Astrocyte of the hippocampus (primary cell): Measurements from ENCODE around the gene SURF2.
A peak's percentile ranks its signal among the peaks of the same experiment; 100 is the strongest.
"Not testable (repeated sequence)": the region's sequence is repeated elsewhere in the genome, so short reads cannot be mapped to it uniquely, and the experiment has no call there.

Experiments used
- DNase-seq: peaks from one replicate; pipeline ENCODE4 v3.0.0; 2011; ENCODE audit warnings: low read depth, low spot score

Gene SURF2

GRCh38 chr9:133356391-133357091 is at the start of gene SURF2, which contains the start of gene SURF1:
Gene SURF2, plus strand, starts transcription at chr9:133356550. Its CDS starts 43 bp downstream, at chr9:133356593.
Gene SURF1, minus strand, starts transcription at chr9:133356487. Its CDS starts 34 bp downstream, at chr9:133356453.
- DNase-seq = peak; percentile 93

- no peak for DNase-seq
These were observed 49.0 kb upstream of the SURF2 start for GRCh38 chr9:133307301-133307700.

GRCh38 chr9:133309608-133310007 is 46.7 kb upstream of the SURF2 start:
- DNase-seq = no peak

- no peak for DNase-seq
These were observed 40.4 kb upstream of the SURF2 start for GRCh38 chr9:133315997-133316396.

- DNase-seq = not testable (repeated sequence)
These were observed 38.8 kb upstream of the SURF2 start for GRCh38 chr9:133317551-133317950.

GRCh38 chr9:133320421-133320881 is 35.9 kb upstream of the SURF2 start:
- DNase-seq = no peak

GRCh38 chr9:133321411-133321935 is 34.9 kb upstream of the SURF2 start:
- no peak for DNase-seq

GRCh38 chr9:133322701-133323100 is 33.6 kb upstream of the SURF2 start:
- no peak for DNase-seq

- no peak for DNase-seq
These were observed 33.1 kb upstream of the SURF2 start for GRCh38 chr9:133323211-133323610.

GRCh38 chr9:133323991-133324703 is 32.2 kb upstream of the SURF2 start:
- no peak for DNase-seq

- DNase-seq = not testable (repeated sequence)
These were observed 29.3 kb upstream of the SURF2 start for GRCh38 chr9:133327021-133327420.

GRCh38 chr9:133327834-133328484 is 28.4 kb upstream of the SURF2 start:
- no peak for DNase-seq

GRCh38 chr9:133329306-133330156 is 26.8 kb upstream of the SURF2 start:
- peak; percentile 46 for DNase-seq

- no peak for DNase-seq
These were observed 25.1 kb upstream of the SURF2 start for GRCh38 chr9:133331221-133331620.

- no peak for DNase-seq
These were observed 24.5 kb upstream of the SURF2 start for GRCh38 chr9:133331641-133332380.

- DNase-seq = no peak
These were observed 24.0 kb upstream of the SURF2 start for GRCh38 chr9:133332381-133332730.

- DNase-seq = no peak
These were observed 23.3 kb upstream of the SURF2 start for GRCh38 chr9:133333011-133333410.

GRCh38 chr9:133333566-133333965 is 22.8 kb upstream of the SURF2 start:
- DNase-seq = no peak

- DNase-seq = no peak
These were observed 22.2 kb upstream of the SURF2 start for GRCh38 chr9:133334161-133334560.

- not testable (repeated sequence) for DNase-seq
These were observed 21.5 kb upstream of the SURF2 start for GRCh38 chr9:133334888-133335287.
